Suprapubic skin (tissue), 4 donors: ENCODE data around the gene EPHA10.

Source experiments
- EP300 ChIP-seq: sonication (generic); formaldehyde crosslinking; IDR thresholded peaks from one replicate; pipeline ENCODE4 v1.6.1; 2017; ENCODE audit warnings: antibody characterized with exemption
- POLR2A ChIP-seq, 2 donors: fragments of 450-650 bp; IDR thresholded peaks; one replicate each; pipeline ENCODE4 v1.6.1; 2017; ENCODE audit warnings: antibody characterized with exemption in 2 of 2, mild to moderate bottlenecking in 2 of 2, moderate library complexity in 2 of 2
- POLR2AphosphoS5 ChIP-seq, 3 donors: sonication (generic); formaldehyde crosslinking; IDR thresholded peaks; one replicate each; pipeline ENCODE4 v1.6.1; 2017; ENCODE audit warnings: antibody characterized with exemption in 3 of 3
- TF ChIP-seq, protein P1 (sequence below), 2 donors: fragments of 200-600 bp in 1 of 2; fragments of 450-650 bp in 1 of 2; sonication (generic) in 1 of 2; IDR thresholded peaks; one replicate each; pipeline ENCODE4 v1.5.1; 2016 to 2019; ENCODE audit warnings: antibody characterized with exemption in 2 of 2, mild to moderate bottlenecking in 1 of 2, moderate library complexity in 1 of 2

DNA sequence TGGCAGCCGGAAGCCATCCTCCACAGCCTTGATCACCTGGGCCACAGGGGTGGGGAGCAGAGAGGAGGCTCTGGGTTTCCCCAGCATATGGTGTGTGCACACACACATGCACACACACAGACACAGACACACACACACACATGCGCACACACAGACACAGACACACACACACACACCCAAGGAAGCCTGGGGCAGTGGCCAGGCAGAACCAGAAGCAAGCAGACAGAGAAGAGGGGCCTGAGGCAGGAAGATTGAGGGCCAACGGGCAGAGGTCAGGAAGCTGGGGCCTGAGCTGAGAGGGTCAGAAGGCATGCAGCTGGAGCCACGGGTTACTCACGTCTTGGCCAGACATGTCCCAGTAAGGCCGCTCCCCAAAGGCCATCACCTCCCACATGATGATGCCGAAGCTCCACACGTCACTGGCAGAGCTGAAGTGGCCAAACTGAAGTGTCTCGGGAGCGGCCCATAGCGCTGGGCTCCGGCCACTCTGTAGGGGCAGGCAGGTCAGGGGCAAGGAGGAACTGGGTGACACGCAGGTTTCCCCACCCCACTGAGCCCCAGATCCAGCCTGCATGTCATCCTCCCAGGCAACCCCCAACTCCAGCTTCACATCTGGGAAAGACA, 45.2 kb downstream of the EPHA10 start:
- TF ChIP-seq, protein P1, sequence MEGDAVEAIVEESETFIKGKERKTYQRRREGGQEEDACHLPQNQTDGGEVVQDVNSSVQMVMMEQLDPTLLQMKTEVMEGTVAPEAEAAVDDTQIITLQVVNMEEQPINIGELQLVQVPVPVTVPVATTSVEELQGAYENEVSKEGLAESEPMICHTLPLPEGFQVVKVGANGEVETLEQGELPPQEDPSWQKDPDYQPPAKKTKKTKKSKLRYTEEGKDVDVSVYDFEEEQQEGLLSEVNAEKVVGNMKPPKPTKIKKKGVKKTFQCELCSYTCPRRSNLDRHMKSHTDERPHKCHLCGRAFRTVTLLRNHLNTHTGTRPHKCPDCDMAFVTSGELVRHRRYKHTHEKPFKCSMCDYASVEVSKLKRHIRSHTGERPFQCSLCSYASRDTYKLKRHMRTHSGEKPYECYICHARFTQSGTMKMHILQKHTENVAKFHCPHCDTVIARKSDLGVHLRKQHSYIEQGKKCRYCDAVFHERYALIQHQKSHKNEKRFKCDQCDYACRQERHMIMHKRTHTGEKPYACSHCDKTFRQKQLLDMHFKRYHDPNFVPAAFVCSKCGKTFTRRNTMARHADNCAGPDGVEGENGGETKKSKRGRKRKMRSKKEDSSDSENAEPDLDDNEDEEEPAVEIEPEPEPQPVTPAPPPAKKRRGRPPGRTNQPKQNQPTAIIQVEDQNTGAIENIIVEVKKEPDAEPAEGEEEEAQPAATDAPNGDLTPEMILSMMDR (IDR thresholded peaks at IDR 0.05): no peak
- no peak for TF ChIP-seq POLR2AphosphoS5 (IDR thresholded peaks at IDR 0.05)
- no peak for TF ChIP-seq POLR2A (IDR thresholded peaks at IDR 0.05)
- no peak for TF ChIP-seq EP300
